ENCODE results near the gene DIRAS1. TPM values are rescaled to one million over a fixed set of nuclear protein-coding genes. Genes with fewer than 3 reads are reported as not detected.

DIRAS1 gene
- total RNA-seq, 1 experiment from 2014 or later = 33.7 TPM

- Histone ChIP-seq H2AFZ (ENCODE audit: low read depth, low read length, poor library complexity, severe bottlenecking) (no peak overlapping the region), H3K4me2 (ENCODE audit: low read length) (no peak overlapping the region), H3K9me2 (ENCODE audit: insufficient read depth) (no peaks in the 10 kb centered on the region), H3K9ac (ENCODE audit: low read length) (no peak overlapping the region), H3K27ac (ENCODE audit: low read depth, low read length) (no peak overlapping the region), H3K79me2 (ENCODE audit: insufficient read depth, low read length) (peaks cover 8% of the 10 kb centered on the region; the same call in 1 of the 2 replicates), H4K20me1 (ENCODE audit: insufficient read depth) (no peaks in the 10 kb centered on the region), H3K9me3 (ENCODE audit: control insufficient read depth in 1 of 2, insufficient read depth in 1 of 2, low read depth in 1 of 2, low read length in 2 of 2) (no peaks in the 10 kb centered on the region), H3K4me1 (ENCODE audit: control insufficient read depth in 1 of 2, insufficient read depth in 2 of 2, low read length in 2 of 2) (no peaks in the 10 kb centered on the region), H3K27me3 (ENCODE audit: insufficient read depth, low read length) (no peaks in the 10 kb centered on the region), H3K4me3 (replicated peaks in 1 of 2; ENCODE audit: low read depth in 1 of 2, low read length in 2 of 2) (no peak overlapping the region), H3K36me3 (ENCODE audit: control insufficient read depth in 1 of 2, insufficient read depth in 2 of 2, low read length in 2 of 2) (peaks cover 30 to 54% of the 10 kb centered on the region in 2 experiments; a peak in 3 of 4 replicates)
- no peak for ATAC-seq
- no peak for TF ChIP-seq EGR1 (IDR thresholded peaks at IDR 0.05; ENCODE audit: low read depth)
- no peak for TF ChIP-seq FOSL1 (IDR thresholded peaks at IDR 0.05; ENCODE audit: low read depth)
- TF ChIP-seq ZBTB33 (IDR thresholded peaks at IDR 0.05; ENCODE audit: extremely low read depth, insufficient replicate concordance, low read length) = no peak
- no peak for TF ChIP-seq ATF3 (IDR thresholded peaks at IDR 0.05)
- no peak for TF ChIP-seq MAX (IDR thresholded peaks at IDR 0.05)
- no peak for TF ChIP-seq CEBPB (IDR thresholded peaks at IDR 0.05; ENCODE audit: low read depth)
- POLR2A ChIA-PET = no interaction called here
- no peak for DNase-seq (ENCODE audit: low read depth, low spot score)
- no TSS peak for BruUV-seq (replicated peaks)
- RAD21 ChIA-PET (ENCODE audit: low non-redundant PET in 1 of 2, low total read pairs in 2 of 2, uncharacterized antibody in 2 of 2, unreplicated experiment in 2 of 2) = interaction anchor here in 1 of 2 experiments (0.5 to 0.9 kb wide), 2 partner anchors 16 to 138 kb away, joined by 3 read pairs; no protein-coding TSS in a partner anchor
- intact Hi-C loops (cut with micrococcal nuclease) = no loop called here
- CTCF ChIA-PET = no interaction called here
Measured at GRCh38 chr19:2761876-2762782, 41.0 kb upstream of the DIRAS1 start.
